Parathyroid adenoma (tissue), 2 donors: ENCODE results near the gene TCF3.

Source experiments
- H2AFZ ChIP-seq: fragments of 300-600 bp; sonication (generic); one replicate; pipeline ENCODE4 v1.7.0; 2017; ENCODE audit warnings: antibody characterized with exemption, mild to moderate bottlenecking
- H3K27ac ChIP-seq: fragments of 300-600 bp; sonication (generic); one replicate; pipeline ENCODE4 v1.7.0; 2017
- H3K27me3 ChIP-seq: fragments of 300-600 bp; sonication (generic); one replicate; pipeline ENCODE4 v1.7.0; 2017; ENCODE audit warnings: low read length; ENCODE audit not compliant: control insufficient read depth, insufficient read depth
- H3K36me3 ChIP-seq: fragments of 300-600 bp; sonication (generic); one replicate; pipeline ENCODE4 v1.7.0; 2017; ENCODE audit warnings: low read length; ENCODE audit not compliant: control insufficient read depth, insufficient read depth
- H3K4me1 ChIP-seq: fragments of 300-600 bp; sonication (generic); one replicate; pipeline ENCODE4 v1.7.0; 2017; ENCODE audit warnings: control low read depth
- H3K4me2 ChIP-seq: fragments of 300-600 bp; sonication (generic); one replicate; pipeline ENCODE4 v1.7.0; 2017; ENCODE audit warnings: low read length
- H3K4me3 ChIP-seq: fragments of 300-600 bp; sonication (generic); one replicate; pipeline ENCODE4 v1.7.0; 2017; ENCODE audit warnings: low read depth, low read length
- H3K79me2 ChIP-seq: fragments of 300-600 bp; sonication (generic); one replicate; pipeline ENCODE4 v1.7.0; 2017; ENCODE audit warnings: control low read depth
- H3K9ac ChIP-seq: fragments of 300-600 bp; sonication (generic); one replicate; pipeline ENCODE4 v1.7.0; 2017; ENCODE audit warnings: mild to moderate bottlenecking
- H3K9me3 ChIP-seq: fragments of 300-600 bp; sonication (generic); one replicate; pipeline ENCODE4 v1.7.0; 2017; ENCODE audit warnings: low read length; ENCODE audit not compliant: control insufficient read depth
- CTCF ChIP-seq: fragments of 300-600 bp; sonication (generic); IDR thresholded peaks from one replicate; pipeline ENCODE4 v1.7.0; 2017; ENCODE audit warnings: antibody characterized with exemption, mild to moderate bottlenecking
- donor health status: primary hyperparathyroidism.

Gene TCF3

GRCh38 chr19:1624458-1624857, 28.0 kb downstream of the TCF3 start:
- no peak overlapping the region for H3K4me3 ChIP-seq
- no peak overlapping the region for H2AFZ ChIP-seq
- no peaks in the 10 kb centered on the region for H3K27me3 ChIP-seq
- no peaks in the 10 kb centered on the region for H3K79me2 ChIP-seq
- no peaks in the 10 kb centered on the region for H3K9me3 ChIP-seq
- no peak for TF ChIP-seq CTCF
- no peaks in the 10 kb centered on the region for H3K4me1 ChIP-seq
- no peaks in the 10 kb centered on the region for H3K36me3 ChIP-seq
- H3K9ac ChIP-seq, result no peak overlapping the region
- H3K4me2 ChIP-seq, result no peak overlapping the region
- H3K27ac ChIP-seq, result no peak overlapping the region

GRCh38 chr19:1622541-1622940, 29.9 kb downstream of the TCF3 start:
- Histone ChIP-seq H3K79me2 (no peaks in the 10 kb centered on the region), H2AFZ (no peak overlapping the region), H3K4me1 (no peaks in the 10 kb centered on the region), H3K27ac (no peak overlapping the region), H3K9me3 (no peaks in the 10 kb centered on the region), H3K36me3 (no peaks in the 10 kb centered on the region), H3K27me3 (no peaks in the 10 kb centered on the region), H3K4me3 (no peak overlapping the region), H3K4me2 (no peak overlapping the region), H3K9ac (no peak overlapping the region)
- TF ChIP-seq CTCF, result no peak

GRCh38 chr19:1622007-1622406, 30.4 kb downstream of the TCF3 start:
- no peak for TF ChIP-seq CTCF
- Histone ChIP-seq H3K9me3 (no peaks in the 10 kb centered on the region), H3K4me1 (no peaks in the 10 kb centered on the region), H3K79me2 (no peaks in the 10 kb centered on the region), H3K4me3 (no peak overlapping the region), H3K36me3 (no peaks in the 10 kb centered on the region), H3K4me2 (no peak overlapping the region), H3K27me3 (no peaks in the 10 kb centered on the region), H3K9ac (no peak overlapping the region), H2AFZ (no peak overlapping the region), H3K27ac (no peak overlapping the region)

GRCh38 chr19:1621574-1621973, 30.8 kb downstream of the TCF3 start:
- Histone ChIP-seq H3K79me2 (no peaks in the 10 kb centered on the region), H3K4me1 (no peaks in the 10 kb centered on the region), H3K9ac (no peak overlapping the region), H3K4me3 (no peak overlapping the region), H3K27me3 (no peaks in the 10 kb centered on the region), H3K9me3 (no peaks in the 10 kb centered on the region), H3K36me3 (no peaks in the 10 kb centered on the region), H3K27ac (no peak overlapping the region), H3K4me2 (no peak overlapping the region), H2AFZ (no peak overlapping the region)
- no peak for TF ChIP-seq CTCF

- no peak for TF ChIP-seq CTCF
- Histone ChIP-seq H3K4me3 (no peak overlapping the region), H3K9ac (no peak overlapping the region)
Observed at GRCh38 chr19:1621021-1621420, 31.4 kb downstream of the TCF3 start.

More at GRCh38 chr19:1621021-1621420, 31.4 kb downstream of the TCF3 start:
- Histone ChIP-seq H3K9me3 (no peaks in the 10 kb centered on the region), H3K4me2 (no peak overlapping the region), H3K4me1 (no peaks in the 10 kb centered on the region), H3K27me3 (no peaks in the 10 kb centered on the region), H3K36me3 (no peaks in the 10 kb centered on the region), H2AFZ (no peak overlapping the region), H3K27ac (no peak overlapping the region), H3K79me2 (no peaks in the 10 kb centered on the region)
